Astrocyte (in vitro differentiated cells and primary cell): Measurements from ENCODE around the gene SLC5A8.
"Not testable (repeated sequence)": the region's sequence is repeated elsewhere in the genome, so short reads cannot be mapped to it uniquely, and the experiment has no call there.

ENCODE experiments used
- EZH2 ChIP-seq: IDR thresholded peaks from 2 replicates; pipeline ENCODE4 v1.6.1; 2012; ENCODE audit warnings: mild to moderate bottlenecking, low read length, inconsistent platforms; ENCODE audit not compliant: insufficient read depth
- TF ChIP-seq, protein P1 (sequence below): IDR thresholded peaks from 2 replicates; pipeline ENCODE4 v1.5.1; 2011; ENCODE audit warnings: low read depth, mild to moderate bottlenecking, inconsistent platforms, low read length, moderate library complexity; ENCODE audit not compliant: insufficient read depth

DNA sequence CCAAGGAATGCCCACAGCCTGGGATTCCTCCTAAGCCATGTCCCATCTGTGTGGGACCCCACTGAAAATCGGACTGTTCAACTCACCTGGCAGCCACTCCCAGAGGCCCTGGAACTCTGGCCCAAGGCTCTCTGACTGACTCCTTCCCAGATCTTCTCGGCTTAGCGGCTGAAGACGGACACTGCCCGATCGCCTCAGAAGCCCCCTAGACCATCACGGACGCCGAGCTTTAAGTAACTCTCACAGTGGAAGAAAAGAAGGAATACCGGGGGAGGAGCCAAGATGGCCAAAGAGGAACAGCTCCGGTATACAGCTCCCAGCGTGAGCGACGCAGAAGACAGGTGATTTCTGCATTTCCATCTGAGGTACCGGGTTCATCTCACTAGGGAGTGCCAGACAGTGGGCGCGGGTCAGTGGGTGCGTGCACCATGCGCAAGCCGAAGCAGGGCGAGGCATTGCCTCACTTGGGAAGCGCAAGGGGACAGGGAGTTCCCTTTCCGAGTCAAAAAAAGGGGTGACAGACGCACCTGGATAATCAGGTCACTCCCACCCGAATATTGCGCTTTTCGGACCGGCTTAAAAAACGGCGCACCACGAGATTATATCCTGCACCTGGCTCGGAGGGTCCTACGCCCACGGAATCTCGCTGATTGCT lies 64.1 kb downstream of the SLC5A8 start:
- TF ChIP-seq, protein P1, sequence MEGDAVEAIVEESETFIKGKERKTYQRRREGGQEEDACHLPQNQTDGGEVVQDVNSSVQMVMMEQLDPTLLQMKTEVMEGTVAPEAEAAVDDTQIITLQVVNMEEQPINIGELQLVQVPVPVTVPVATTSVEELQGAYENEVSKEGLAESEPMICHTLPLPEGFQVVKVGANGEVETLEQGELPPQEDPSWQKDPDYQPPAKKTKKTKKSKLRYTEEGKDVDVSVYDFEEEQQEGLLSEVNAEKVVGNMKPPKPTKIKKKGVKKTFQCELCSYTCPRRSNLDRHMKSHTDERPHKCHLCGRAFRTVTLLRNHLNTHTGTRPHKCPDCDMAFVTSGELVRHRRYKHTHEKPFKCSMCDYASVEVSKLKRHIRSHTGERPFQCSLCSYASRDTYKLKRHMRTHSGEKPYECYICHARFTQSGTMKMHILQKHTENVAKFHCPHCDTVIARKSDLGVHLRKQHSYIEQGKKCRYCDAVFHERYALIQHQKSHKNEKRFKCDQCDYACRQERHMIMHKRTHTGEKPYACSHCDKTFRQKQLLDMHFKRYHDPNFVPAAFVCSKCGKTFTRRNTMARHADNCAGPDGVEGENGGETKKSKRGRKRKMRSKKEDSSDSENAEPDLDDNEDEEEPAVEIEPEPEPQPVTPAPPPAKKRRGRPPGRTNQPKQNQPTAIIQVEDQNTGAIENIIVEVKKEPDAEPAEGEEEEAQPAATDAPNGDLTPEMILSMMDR: not testable (repeated sequence)
- not testable (repeated sequence) for TF ChIP-seq EZH2
